GM12874 (cell line): ENCODE results near the gene SNRPD3.
"Not testable (repeated sequence)": the region's sequence is repeated elsewhere in the genome, so short reads cannot be mapped to it uniquely, and the experiment has no call there.

Source experiments
- CTCF ChIP-seq: IDR thresholded peaks from 2 replicates; pipeline ENCODE4 v1.5.1; 2011; ENCODE audit warnings: low read depth, mild to moderate bottlenecking, control low read depth, low read length, moderate library complexity; ENCODE audit not compliant: insufficient read depth

SNRPD3 gene

DNA sequence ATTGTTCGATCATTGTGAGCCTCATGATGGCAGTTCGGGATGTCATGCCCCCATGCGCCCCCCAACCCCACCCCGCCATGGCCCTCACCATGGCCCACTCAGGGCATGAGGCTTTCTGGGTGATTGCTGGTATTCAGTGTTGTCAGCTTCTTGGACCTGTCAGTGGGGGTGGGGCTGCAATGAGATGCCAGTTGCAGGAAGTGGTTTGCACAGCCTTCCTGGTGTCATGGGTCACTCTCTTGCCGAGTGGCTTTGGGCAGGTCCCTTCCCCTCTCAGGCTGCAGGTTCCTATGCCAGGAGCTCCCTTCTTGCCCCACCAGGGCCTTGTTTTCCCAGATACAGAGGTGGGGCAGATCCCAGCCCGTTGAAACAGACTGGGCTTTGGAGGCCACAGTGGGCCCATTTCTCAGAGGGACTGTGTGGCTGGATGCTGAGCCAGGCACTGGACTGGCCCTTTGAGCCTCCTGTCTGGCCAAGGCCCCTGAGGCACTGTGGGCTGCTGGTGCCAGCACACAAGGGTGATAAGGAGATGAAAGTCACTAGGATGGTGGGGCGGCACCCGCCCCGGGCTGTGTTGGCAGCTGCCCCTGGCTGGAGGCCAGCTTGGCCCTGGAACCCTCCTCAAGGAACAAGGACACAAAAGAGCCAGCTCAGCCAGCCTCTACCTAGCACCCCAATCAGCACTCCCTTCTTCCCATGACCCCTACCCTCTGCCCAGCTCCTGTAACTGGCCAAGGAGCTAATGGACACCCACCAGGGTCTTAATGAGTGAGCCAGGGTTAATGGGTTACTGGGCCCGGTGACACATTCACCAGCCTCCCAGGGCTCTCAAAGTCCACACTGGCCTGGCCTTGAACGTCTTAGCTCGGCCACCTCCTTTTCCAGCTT, 45.7 kb downstream of the SNRPD3 start:
- TF ChIP-seq CTCF, result no peak

- not testable (repeated sequence) for TF ChIP-seq CTCF
These were observed 47.3 kb downstream of the SNRPD3 start, which contains the start of gene GGT1 for GRCh38 chr22:24602847-24603769. Gene GGT1, plus strand, starts transcription at chr22:24603193. Its CDS starts 7,889 bp downstream, at chr22:24611082.

DNA sequence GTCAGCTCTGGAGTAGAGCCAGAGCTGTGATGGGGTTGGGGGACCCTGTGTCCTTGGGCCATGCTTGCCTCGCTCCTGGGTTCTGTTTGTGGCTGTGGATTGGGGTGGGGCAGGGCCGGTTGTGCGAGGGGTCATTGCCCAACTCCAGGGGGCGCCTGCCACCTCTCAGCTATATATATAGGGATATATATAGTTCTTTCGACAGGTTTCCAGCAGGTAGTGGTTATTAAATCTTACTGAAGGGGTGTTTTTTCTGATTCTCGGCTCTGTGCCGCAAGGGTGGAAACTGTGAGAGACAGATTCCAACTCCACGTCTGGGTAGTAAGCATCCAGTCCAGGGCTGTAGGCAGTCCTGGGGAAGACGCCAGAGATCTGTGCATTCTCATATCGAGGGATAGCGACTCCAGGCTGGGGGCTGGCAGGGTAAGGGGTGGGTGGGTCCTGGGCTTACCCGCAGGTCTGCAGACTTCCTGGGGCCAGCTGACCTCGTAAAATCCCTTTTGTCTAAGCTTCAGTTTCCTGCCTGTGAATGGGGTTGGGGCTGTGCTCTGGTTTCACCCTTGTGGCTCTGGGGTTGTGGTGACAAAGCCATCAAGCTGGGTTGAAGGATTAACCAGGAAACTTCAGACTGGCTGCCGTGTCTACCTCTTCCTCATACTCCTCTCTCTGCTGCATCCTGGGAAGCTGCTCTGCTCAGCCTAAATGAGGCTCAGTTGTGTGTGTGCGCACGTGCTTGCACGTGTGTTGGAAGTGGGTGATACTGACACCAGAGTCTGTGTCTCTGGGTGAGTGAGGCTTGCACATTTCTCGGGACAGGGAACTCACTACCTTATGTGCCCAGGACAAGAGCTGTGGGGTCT, 48.2 kb downstream of the SNRPD3 start:
- peak; percentile 12; the same call in 1 of the 2 replicates for TF ChIP-seq CTCF
